DND-41 (cell line): ENCODE results near the gene ITPR2.

ENCODE experiments used
- ATAC-seq: fragments of 200-7000 bp; cut with Tn5 transposase; 3 replicates; pipeline ENCODE4 v1.9.1; 2021; ENCODE audit warnings: low read depth; ENCODE audit not compliant: insufficient read depth
- DNase-seq: peaks from one replicate; pipeline ENCODE4 v3.0.0-alpha.2; 2020
- H2AFZ ChIP-seq: 2 replicates; pipeline ENCODE4 v1.6.0; 2012; ENCODE audit warnings: low read depth, low read length
- H3K27ac ChIP-seq: 2 replicates; pipeline ENCODE4 v1.5.1; 2012; ENCODE audit warnings: low read length, inconsistent platforms
- H3K27me3 ChIP-seq: fragments of 200-600 bp; sonication (generic); 2 replicates; pipeline ENCODE4 v1.6.0; 2012; ENCODE audit warnings: low read length, mild to moderate bottlenecking, inconsistent platforms; ENCODE audit not compliant: insufficient read depth, poor library complexity
- H3K36me3 ChIP-seq: 2 replicates; pipeline ENCODE4 v1.5.1; 2012; ENCODE audit warnings: low read length, inconsistent platforms; ENCODE audit not compliant: insufficient read depth
- H3K4me1 ChIP-seq: 2 replicates; pipeline ENCODE4 v1.5.1; 2012; ENCODE audit warnings: mild to moderate bottlenecking, low read length; ENCODE audit not compliant: insufficient read depth
- H3K4me2 ChIP-seq: 2 replicates; pipeline ENCODE4 v1.6.0; 2012; ENCODE audit warnings: mild to moderate bottlenecking, moderate library complexity, low read length, inconsistent platforms; ENCODE audit not compliant: insufficient read depth
- H3K4me3 ChIP-seq, 2 experiments: fragments of 200-600 bp in 1 of 2; shearing (Covaris generic) in 1 of 2; 2 replicates each; pipeline ENCODE4 v1.5.1; 2012 to 2016; ENCODE audit warnings: inconsistent platforms in 2 of 2, low read length in 2 of 2, mild to moderate bottlenecking in 2 of 2, low read depth in 1 of 2, moderate library complexity in 1 of 2
- H3K79me2 ChIP-seq: 2 replicates; pipeline ENCODE4 v1.6.0; 2012; ENCODE audit warnings: low read length, inconsistent platforms; ENCODE audit not compliant: insufficient read depth
- H3K9ac ChIP-seq: 2 replicates; pipeline ENCODE4 v1.6.0; 2012; ENCODE audit warnings: low read depth, mild to moderate bottlenecking, inconsistent platforms, low read length, moderate library complexity
- H3K9me3 ChIP-seq: 2 replicates; pipeline ENCODE4 v1.5.1; 2012; ENCODE audit warnings: low read length, moderate library complexity, mild to moderate bottlenecking, inconsistent platforms; ENCODE audit not compliant: insufficient read depth, severe bottlenecking
- H4K20me1 ChIP-seq: 2 replicates; pipeline ENCODE4 v1.6.0; 2012; ENCODE audit warnings: low read length; ENCODE audit not compliant: insufficient read depth
- CTCF ChIP-seq: IDR thresholded peaks from 2 replicates; pipeline ENCODE4 v1.5.1; 2012; ENCODE audit warnings: borderline replicate concordance, low read length, moderate library complexity, mild to moderate bottlenecking; ENCODE audit not compliant: poor library complexity, severe bottlenecking; ENCODE audit errors: extremely low read depth
- EZH2 ChIP-seq: IDR thresholded peaks from 3 replicates; pipeline ENCODE4 v1.6.1; 2012; ENCODE audit warnings: borderline replicate concordance, low read depth, mild to moderate bottlenecking, moderate library complexity, low read length, inconsistent platforms; ENCODE audit not compliant: severe bottlenecking

The ITPR2 gene

GRCh38 chr12:26809611-26810285 lies 23.2 kb downstream of the ITPR2 start:
- H3K9ac ChIP-seq = no peak overlapping the region
- peaks cover 48% of the 10 kb centered on the region for H3K79me2 ChIP-seq
- ATAC-seq (no peak), DNase-seq (no peak)
- peaks cover 7% of the 10 kb centered on the region for H3K36me3 ChIP-seq
- no peak overlapping the region for H3K4me2 ChIP-seq
- TF ChIP-seq EZH2 = no peak
- TF ChIP-seq CTCF = no peak
- H2AFZ ChIP-seq = no peak overlapping the region
- no peaks in the 10 kb centered on the region for H3K4me1 ChIP-seq
- no peak overlapping the region for H3K27ac ChIP-seq
- no peaks in the 10 kb centered on the region for H4K20me1 ChIP-seq
- no peak overlapping the region for H3K4me3 ChIP-seq
- H3K27me3 ChIP-seq = no peaks in the 10 kb centered on the region
- no peaks in the 10 kb centered on the region for H3K9me3 ChIP-seq

GRCh38 chr12:26808766-26809476 lies 24.1 kb downstream of the ITPR2 start:
- H3K27ac ChIP-seq = no peak overlapping the region
- TF ChIP-seq CTCF = no peak
- no peaks in the 10 kb centered on the region for H3K9me3 ChIP-seq
- H3K4me1 ChIP-seq = peaks cover 5% of the 10 kb centered on the region
- no peaks in the 10 kb centered on the region for H3K27me3 ChIP-seq
- H3K4me3 ChIP-seq = no peak overlapping the region
- ATAC-seq (no peak), DNase-seq (no peak)
- no peak overlapping the region for H2AFZ ChIP-seq
- H3K4me2 ChIP-seq = no peak overlapping the region
- H4K20me1 ChIP-seq = no peaks in the 10 kb centered on the region
- H3K36me3 ChIP-seq = peaks cover 5% of the 10 kb centered on the region
- H3K9ac ChIP-seq = no peak overlapping the region
- peaks cover 45% of the 10 kb centered on the region for H3K79me2 ChIP-seq

- DNase-seq = no peak
Measured at GRCh38 chr12:26807292-26807691, 25.7 kb downstream of the ITPR2 start.

More at GRCh38 chr12:26807292-26807691, 25.7 kb downstream of the ITPR2 start:
- Histone ChIP-seq H3K36me3 (no peaks in the 10 kb centered on the region; the same call in 1 of the 2 replicates), H3K4me3 (no peak overlapping the region), H3K79me2 (peaks cover 46% of the 10 kb centered on the region), H3K27ac (no peak overlapping the region), H3K4me1 (peaks cover 18% of the 10 kb centered on the region), H4K20me1 (no peaks in the 10 kb centered on the region), H3K27me3 (no peaks in the 10 kb centered on the region), H3K4me2 (no peak overlapping the region), H3K9ac (no peak overlapping the region), H3K9me3 (no peaks in the 10 kb centered on the region), H2AFZ (no peak overlapping the region)
- TF ChIP-seq CTCF (no peak), EZH2 (no peak)
- ATAC-seq = no peak
